ENCODE data around the gene CZIB.
"Not testable (repeated sequence)": the region's sequence is repeated elsewhere in the genome, so short reads cannot be mapped to it uniquely, and the experiment has no call there.

Gene CZIB

DNA sequence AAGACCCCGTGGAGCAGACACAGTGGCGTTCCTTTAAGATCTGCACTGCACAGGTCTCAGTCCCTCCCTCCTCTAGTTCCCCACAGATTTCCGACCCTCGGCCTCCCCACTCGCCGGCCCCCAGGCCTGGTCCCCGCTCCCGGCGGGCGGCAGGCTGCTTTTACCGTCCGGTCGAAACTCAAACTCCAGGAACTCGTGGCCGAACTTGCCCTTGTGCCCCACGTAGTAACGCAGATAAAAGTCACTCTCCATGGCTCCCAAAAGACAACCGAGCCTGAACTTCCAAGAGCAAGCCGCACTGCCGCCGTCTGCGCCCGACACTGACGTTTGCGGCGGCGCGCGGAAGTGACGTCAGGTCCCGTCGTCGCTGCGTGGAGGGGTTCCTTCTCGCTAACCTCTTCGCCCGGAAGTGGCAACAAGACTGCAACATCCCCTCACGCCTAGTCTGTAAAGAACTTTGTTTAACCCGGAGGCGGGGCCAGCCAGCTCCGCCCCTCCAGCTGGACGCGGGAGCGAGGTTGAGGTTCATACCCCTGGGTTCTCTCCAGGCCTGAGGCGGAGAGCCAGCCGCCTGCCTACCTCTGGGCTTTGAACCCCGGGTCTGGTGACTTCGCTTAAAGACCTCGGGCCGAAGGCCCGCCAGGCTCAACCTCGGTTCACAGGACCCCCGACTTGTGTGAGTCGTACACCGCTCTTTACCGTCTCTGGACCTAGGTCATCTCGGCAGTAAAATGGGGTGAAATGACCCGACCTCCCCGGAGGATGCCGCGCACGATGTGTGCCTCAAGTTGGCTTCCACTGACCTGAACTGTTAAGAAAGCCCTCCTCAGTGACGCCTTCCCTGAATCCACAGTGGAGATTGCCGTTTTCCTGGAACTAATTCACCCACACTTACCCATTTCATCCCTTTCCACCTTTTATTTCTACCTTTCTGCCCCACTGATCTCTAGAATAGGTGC is 18.0 kb upstream of the CZIB start, which contains the start of gene MAGOH:
Gene MAGOH, minus strand, starts transcription at position 322 of the 959 bp plus-strand sequence. Its CDS starts 70 bp downstream, at position 252.
- peak; percentile 94 for DNase-seq

GRCh38 chr1:53237638-53238037 is 17.2 kb upstream of the CZIB start:
- DNase-seq: no peak

GRCh38 chr1:53220962-53221286 is 490 bp upstream of the CZIB start:
- DNase-seq: no peak

DNA sequence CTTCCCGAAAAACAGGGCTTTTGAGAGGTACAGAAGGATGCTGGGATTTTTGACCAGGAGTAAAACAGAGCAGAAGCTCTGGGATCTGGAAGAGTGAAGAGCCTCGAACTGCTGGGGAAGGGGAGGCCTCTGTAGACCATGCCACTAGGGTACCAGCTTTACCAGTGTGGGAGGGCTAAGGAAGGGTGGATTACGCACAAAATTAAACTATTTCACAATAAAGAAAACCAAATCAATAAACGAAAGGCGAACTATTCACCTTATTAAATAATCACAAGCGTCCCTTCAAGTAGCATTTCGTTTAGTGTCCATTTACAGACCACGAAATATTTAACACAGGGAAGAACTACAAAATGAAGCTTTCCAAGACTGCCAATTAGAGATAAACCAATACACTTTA is 723 bp downstream of the CZIB start:
- no peak for DNase-seq

DNA sequence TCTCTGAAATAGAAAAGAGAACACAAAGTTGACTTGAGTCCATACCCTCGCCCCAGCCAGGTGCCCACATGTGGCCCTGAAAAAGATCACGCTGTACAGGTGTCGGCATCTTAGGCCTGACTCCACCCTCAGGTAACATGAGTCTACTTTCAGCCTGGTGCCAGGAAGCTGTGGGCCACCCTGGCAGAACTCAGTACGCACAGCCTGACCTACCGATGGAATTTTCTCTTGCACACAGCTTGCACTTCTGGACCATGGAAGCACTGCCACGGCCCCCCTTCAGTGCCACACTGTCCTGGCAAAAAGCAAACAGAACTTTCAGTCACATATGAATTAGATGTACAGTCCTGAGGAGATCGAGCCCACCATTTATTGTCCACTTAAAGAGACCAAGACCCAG is 2.2 kb downstream of the CZIB start:
- DNase-seq: no peak

GRCh38 chr1:53214376-53214940 is 6.0 kb downstream of the CZIB start:
- no peak for DNase-seq

GRCh38 chr1:53210954-53211353 is 9.5 kb downstream of the CZIB start:
- DNase-seq: no peak

- no peak for DNase-seq
These were observed 10.1 kb downstream of the CZIB start for GRCh38 chr1:53210352-53210751.

GRCh38 chr1:53207726-53208125 is 12.7 kb downstream of the CZIB start:
- DNase-seq: no peak

- no peak for DNase-seq
These were observed 13.6 kb downstream of the CZIB start for GRCh38 chr1:53206735-53207379.

GRCh38 chr1:53206083-53206685 is 14.2 kb downstream of the CZIB start:
- DNase-seq: not testable (repeated sequence)

DNA sequence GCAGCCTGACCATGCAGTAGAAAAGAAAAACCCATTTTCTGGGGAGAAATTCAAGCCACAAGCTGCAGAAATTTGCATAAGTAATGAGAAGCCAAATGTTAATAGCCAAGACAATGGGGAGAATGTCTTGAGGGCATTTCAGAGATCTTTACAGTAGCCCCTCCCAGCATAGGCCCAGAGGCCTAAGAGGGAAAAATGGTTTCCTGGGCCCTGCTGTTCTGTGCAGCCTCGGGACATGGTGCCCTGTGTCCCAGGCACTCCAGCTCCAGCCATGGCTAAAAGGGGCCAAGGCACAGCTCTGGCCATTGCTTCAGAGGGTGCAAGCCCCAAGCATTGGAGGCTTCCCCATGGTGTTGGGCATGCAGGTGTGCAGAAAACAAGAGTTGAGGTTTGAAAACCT is 14.9 kb downstream of the CZIB start:
- DNase-seq: not testable (repeated sequence)

- no peak for DNase-seq
These were observed 17.0 kb downstream of the CZIB start for GRCh38 chr1:53203466-53203865.

GRCh38 chr1:53198241-53198651 is 22.2 kb downstream of the CZIB start:
- DNase-seq: no peak

- DNase-seq: no peak
These were observed 22.9 kb downstream of the CZIB start for GRCh38 chr1:53197291-53198200.

GRCh38 chr1:53196485-53197290 is 23.7 kb downstream of the CZIB start, which contains the start of gene CPT2:
Gene CPT2 (plus strand): TSS chr1:53196824. CDS start chr1:53196944, 120 bp downstream.
- DNase-seq: peak; percentile 91

GRCh38 chr1:53196017-53196484 is 24.4 kb downstream of the CZIB start:
- DNase-seq: no peak

- DNase-seq: no peak
These were observed 25.0 kb downstream of the CZIB start for GRCh38 chr1:53195246-53196016.

DNA sequence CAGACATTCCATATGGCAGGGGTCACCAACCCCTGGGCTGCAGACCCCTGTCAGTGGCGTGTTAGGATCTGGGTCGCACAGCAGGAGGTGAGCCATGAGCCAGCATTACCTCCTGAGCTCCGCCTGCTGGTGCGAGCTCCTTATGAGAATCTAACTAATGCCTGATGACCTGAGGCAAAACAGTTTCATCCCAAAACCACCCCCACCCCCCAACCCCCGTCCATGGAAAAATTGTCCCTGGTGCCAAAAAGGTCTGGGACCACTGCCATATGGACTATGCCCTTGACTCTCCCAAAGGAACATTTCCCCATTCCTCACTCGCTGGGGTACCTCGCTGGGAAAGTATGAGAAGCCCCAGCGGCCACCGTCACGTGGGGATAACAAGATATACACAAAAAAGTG is 30.2 kb downstream of the CZIB start:
- no peak for DNase-seq

GRCh38 chr1:53189061-53189460 is 31.4 kb downstream of the CZIB start:
- DNase-seq: no peak
